Measurements from ENCODE around the gene DDX53.

The DDX53 gene

GRCh38 chrX:22999696-23000223 is at the start of gene DDX53:
Gene DDX53, plus strand, starts transcription at chrX:22999960. Its CDS starts 98 bp downstream, at chrX:23000058.
- DNase-seq (ENCODE audit: low spot score) = no peak

GRCh38 chrX:22950269-22951266 is 49.2 kb upstream of the DDX53 start:
- DNase-seq (ENCODE audit: low spot score) = no peak

GRCh38 chrX:22952010-22952409 is 47.8 kb upstream of the DDX53 start:
- no peak for DNase-seq (ENCODE audit: low spot score)

DNA sequence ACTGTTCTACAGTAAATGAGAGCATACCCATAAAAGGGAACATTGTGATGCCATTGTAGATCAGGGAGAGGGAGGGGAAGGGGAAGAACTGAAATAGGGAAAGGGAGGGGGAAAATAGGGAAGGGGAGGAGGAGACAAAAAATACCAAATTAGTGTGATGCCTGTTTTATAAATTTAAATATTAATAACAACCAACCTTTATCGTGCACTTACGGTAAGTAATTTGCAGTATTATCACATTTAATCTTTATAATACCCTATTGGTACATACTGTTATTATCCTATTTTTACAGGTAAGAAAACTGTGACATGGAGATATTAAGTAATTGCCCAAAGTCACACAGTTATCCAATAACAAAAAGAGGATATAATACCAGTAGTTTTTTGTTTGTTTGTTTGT is 41.5 kb upstream of the DDX53 start:
- no peak for DNase-seq (ENCODE audit: low spot score)

GRCh38 chrX:22959204-22959920 is 40.4 kb upstream of the DDX53 start:
- no peak for DNase-seq (ENCODE audit: low spot score)

- no peak for DNase-seq (ENCODE audit: low spot score)
Observed at GRCh38 chrX:22963196-22963595, 36.6 kb upstream of the DDX53 start.

DNA sequence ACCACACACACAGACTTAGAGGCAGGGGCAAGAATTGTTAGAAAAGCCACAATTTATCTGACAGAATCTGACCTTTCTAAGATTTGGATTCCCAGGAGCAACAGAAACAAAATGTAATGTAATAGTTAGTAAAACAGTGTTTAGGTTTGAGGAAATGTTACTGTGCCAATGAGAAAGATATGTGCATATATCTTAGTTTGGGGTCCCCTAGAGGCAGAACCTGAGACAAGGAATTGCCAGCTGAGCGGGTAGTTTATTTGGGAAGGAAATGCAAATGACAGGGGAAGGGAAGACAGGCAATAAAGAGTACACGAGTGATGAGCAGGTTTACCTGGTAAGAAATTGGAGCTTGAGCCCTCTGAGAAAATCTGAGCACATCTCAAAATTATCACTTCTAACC is 31.3 kb upstream of the DDX53 start:
- DNase-seq (ENCODE audit: low spot score) = no peak

- DNase-seq (ENCODE audit: low spot score) = no peak
Observed at GRCh38 chrX:22969411-22969810, 30.3 kb upstream of the DDX53 start.

- no peak for DNase-seq (ENCODE audit: low spot score)
Observed at GRCh38 chrX:22970861-22971260, 28.9 kb upstream of the DDX53 start.

DNA sequence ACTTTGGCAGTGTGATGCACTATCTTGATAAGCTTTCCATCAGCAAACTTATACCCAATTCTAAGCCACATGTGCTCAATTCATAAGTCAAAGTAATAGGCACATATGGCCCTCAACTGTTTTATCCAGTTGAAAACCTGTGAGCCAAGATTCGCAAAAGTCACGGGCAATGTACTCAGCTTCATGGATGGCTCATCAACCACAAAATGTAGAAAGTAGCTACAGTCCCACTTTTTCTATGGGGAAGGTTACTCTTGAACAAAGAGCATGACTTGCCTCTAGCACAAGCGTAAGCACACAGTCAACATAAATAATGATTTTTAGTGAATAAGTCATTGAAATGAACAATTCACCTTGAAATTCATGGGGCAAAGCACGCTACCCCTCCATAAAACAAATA is 25.1 kb upstream of the DDX53 start:
- no peak for DNase-seq (ENCODE audit: low spot score)

DNA sequence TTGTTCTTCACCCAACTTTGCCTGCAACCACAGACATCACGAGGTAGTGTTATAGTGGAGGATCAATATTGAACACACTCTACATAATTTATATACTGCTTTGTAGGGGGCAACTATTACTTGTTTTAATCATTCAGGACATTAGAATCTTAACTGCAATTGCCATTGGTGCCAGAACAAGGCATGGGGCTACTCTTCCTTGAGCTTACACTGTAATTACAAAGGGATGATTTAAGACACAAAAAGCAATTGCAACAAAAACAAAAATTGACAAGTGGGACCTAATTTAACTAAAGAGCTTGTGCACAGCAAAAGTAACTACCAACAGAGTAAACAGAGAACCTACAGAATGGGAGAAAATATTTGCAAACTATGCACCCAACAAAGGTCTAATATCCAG is 24.0 kb upstream of the DDX53 start:
- no peak for DNase-seq (ENCODE audit: low spot score)

GRCh38 chrX:22985958-22986357 is 13.8 kb upstream of the DDX53 start:
- no peak for DNase-seq (ENCODE audit: low spot score)

- DNase-seq (ENCODE audit: low spot score) = no peak
Observed at GRCh38 chrX:22987452-22987851, 12.3 kb upstream of the DDX53 start.

DNA sequence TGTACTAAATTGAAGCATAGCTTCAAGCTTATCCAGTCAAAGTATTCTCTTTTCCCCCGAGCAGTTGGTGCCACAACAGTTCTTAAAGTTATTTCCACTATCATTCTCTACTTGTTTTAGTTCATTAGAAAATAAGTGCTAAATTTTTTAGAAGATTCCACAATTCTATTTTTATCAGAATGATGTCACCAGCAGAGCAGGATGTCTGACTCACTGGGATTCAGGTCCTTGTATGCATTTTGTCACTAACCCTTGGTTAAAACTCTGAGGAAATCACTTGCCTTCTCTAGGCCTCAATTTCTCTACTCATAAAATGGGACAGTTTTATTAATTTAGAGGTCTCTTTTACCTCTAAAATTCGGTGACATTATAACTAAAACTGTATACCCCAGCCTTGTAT is 3.4 kb downstream of the DDX53 start:
- DNase-seq (ENCODE audit: low spot score) = no peak

DNA sequence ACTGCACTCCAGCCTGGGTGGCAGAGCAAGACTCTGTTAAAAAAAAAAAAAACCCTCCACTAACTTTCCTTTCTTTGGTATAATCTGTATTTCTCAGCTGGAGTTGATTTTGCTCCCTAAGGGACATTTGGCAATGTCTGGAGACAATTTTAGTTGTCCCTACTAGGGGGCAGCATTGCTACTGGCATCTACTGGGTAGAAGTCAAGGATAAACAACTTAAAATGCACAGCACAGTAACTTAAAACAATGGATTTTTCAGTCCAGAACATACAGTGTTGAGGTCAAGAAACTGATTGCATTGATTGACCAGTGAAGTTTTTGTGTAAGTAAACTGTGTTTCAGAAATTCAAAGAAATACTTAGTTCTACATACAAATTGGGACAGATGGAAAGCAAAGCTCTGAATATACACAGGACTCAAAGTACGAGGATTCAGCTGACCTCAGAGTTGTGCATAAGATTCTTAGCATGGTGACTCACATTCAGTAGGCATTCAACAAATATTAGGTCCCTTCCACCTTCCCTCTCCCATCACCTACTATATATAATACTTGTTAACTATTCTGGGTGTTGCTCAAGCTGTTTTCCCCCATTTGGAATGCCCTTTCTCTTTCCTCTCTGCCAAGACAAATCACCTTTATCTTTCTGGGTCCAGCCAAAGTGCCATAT is 8.8 kb downstream of the DDX53 start:
- no peak for DNase-seq (ENCODE audit: low spot score)

GRCh38 chrX:23012162-23012561 is 12.4 kb downstream of the DDX53 start:
- no peak for DNase-seq (ENCODE audit: low spot score)

DNA sequence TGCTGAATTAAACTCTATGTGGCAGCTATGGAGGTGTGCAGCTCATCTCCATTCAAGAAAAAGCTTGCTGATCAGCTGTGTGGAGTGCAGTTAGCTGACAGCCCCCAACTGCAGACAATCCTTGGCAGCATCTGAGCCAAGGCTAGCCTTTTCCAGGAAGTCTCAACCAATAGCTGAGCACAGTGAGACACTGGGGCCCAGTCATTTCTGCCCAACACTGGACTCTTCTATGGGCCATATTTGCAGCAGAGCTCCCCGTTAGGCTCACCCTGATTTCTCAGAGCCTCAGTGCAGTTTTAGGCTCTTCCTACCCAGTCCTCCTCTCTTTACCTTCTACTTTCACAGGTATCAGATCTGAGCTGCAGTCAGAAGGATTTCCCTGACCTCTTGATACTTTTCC is 12.9 kb downstream of the DDX53 start:
- DNase-seq (ENCODE audit: low spot score) = no peak

- DNase-seq (ENCODE audit: low spot score) = no peak
Observed at GRCh38 chrX:23013366-23013765, 13.6 kb downstream of the DDX53 start.

DNA sequence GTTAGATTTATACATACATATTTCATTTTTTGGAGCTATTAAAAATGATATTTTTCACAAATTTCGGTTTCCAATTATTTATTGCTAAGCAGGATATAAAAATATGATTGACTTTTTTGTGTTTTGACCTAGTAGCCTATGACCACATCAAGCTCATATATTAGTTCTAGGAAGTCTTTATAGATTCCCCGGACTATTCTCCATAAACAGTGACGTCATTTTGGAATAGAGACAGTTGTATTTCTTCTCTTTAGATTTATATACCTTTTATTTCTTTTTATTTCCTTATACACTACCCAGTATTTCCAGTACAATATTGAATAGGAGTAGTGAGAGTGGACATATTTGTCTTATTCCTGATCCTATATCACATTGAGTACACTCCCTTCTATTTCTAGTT is 31.8 kb downstream of the DDX53 start:
- no peak for DNase-seq (ENCODE audit: low spot score)

GRCh38 chrX:23035493-23035892 is 35.7 kb downstream of the DDX53 start:
- no peak for DNase-seq (ENCODE audit: low spot score)

GRCh38 chrX:23046443-23046842 is 46.7 kb downstream of the DDX53 start:
- DNase-seq (ENCODE audit: low spot score) = no peak

DNA sequence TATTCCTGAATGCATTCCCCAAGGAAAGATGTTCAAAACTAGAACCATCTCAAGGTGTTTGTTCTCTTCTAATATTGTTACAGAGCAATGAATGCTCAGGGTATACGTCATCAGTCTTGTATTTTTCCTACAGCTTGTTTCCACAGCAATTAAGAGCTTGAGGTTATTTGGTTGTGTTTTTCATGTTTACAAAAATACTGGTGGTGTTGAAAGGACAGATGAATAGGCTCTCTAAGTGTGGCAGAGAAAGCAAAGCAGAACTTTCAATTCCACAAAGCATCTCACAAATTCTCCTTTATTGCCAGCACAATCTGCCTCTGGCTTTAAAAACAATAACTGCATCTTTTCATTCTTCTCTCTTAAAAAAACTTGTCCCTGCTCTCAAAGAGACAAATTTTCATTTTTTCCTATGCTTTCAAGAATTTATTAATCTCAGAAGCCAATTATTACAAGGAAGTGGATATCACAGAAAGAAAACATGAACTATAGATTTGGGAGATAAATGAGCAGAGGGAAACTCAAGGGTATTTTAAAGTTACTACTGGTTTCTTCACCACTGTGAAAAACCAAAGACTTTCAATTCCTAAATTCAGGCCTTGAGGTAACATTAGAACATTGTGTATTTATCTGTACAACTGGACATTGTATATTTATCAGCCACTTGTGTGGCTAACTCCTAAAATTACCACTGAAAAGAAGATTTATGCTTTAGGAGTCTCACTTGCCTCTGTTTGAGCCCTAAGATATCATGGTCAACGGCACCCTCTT is 49.2 kb downstream of the DDX53 start:
- DNase-seq (ENCODE audit: low spot score) = no peak
